Heart left ventricle (tissue), 13 donors: ENCODE results near the gene MGA.

Source experiments
- POLR2A ChIP-seq, 2 donors: fragments of 450-650 bp; IDR thresholded peaks; one replicate each; pipeline ENCODE4 v1.6.1; 2017; ENCODE audit warnings: antibody characterized with exemption in 2 of 2, mild to moderate bottlenecking in 2 of 2, moderate library complexity in 2 of 2
- TF ChIP-seq, protein P1 (sequence below), 12 donors: fragments of 200-600 bp; sonication (generic) in 4 of 12; IDR thresholded peaks; one replicate each; pipeline versions ENCODE4 v1.5.0 to v1.8.0; 2018 to 2022; ENCODE audit warnings: antibody characterized with exemption in 12 of 12, mild to moderate bottlenecking in 5 of 12
- donor health status: ischemic (EF 13 %, LVEDD 7.1; RV severe dilation, severe dysfunction).
- donor health status: DM: no; HTN: yes; CAD: no.
- donor health status: DM: no; HTN: no; CAD: no.
- donor health status: ischemic (EF 25% LVEDD 6.9; RV normal size, moderate dysfunction).
- donor health status: ischemic (EF 25% LVEDD 5.7; RV mildly dilated, moderate dysfunction).
- donor health status: ischemic (EF 35%, LVEDD 5.7; RV mildly dilated, moderate dysfunction).
- donor health status: nonischemic (EF 11% LVEDD 7.7; RV severe dilation, severe dysfunction).
- donor health status: DM: yes; HTN: yes; CAD: no.
- donor health status: PGD.
- donor health status: ischemic (EF 29% LVEDD 5.4; RV normal size, mild dysfunction).
- donor health status: nonischemic (EF 23%, LVEDD 6.1; RV moderate dilation, normal function).

DNA sequence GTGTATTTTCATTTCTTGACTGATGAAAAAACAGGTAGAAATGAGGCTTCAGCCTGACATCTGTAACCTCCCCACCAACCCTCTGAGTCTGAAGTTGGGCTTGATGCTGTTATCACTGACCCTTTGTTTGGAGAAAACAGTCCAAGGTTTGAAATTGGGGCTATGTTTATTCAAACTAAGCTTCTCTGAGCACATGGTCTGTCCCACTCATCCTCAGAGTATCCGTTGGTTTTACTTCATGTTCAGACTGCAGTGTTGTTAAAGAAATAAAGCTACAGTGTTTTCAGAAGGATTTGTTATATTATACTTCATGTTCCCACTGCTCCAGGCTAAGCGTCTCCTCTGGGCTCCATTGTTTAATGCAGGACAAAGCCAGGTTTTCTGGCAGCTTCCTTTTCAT, 120.1 kb downstream of the MGA start:
- TF ChIP-seq POLR2A (IDR thresholded peaks at IDR 0.05) = no peak
- TF ChIP-seq, protein P1, sequence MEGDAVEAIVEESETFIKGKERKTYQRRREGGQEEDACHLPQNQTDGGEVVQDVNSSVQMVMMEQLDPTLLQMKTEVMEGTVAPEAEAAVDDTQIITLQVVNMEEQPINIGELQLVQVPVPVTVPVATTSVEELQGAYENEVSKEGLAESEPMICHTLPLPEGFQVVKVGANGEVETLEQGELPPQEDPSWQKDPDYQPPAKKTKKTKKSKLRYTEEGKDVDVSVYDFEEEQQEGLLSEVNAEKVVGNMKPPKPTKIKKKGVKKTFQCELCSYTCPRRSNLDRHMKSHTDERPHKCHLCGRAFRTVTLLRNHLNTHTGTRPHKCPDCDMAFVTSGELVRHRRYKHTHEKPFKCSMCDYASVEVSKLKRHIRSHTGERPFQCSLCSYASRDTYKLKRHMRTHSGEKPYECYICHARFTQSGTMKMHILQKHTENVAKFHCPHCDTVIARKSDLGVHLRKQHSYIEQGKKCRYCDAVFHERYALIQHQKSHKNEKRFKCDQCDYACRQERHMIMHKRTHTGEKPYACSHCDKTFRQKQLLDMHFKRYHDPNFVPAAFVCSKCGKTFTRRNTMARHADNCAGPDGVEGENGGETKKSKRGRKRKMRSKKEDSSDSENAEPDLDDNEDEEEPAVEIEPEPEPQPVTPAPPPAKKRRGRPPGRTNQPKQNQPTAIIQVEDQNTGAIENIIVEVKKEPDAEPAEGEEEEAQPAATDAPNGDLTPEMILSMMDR (IDR thresholded peaks at IDR 0.05) = no peak
